IMR-90 (cell line): ENCODE results near the gene FBXW8. TPM values are rescaled to one million over a fixed set of nuclear protein-coding genes. Genes with fewer than 3 reads are reported as not detected.
A peak's percentile ranks its signal among the peaks of the same experiment; 100 is the strongest.

Experiments used
- ATAC-seq: fragments of 200-7000 bp; cut with Tn5 transposase; 2 replicates; pipeline ENCODE4 v1.9.1; 2020; ENCODE audit warnings: low read depth, mild to moderate bottlenecking, moderate library complexity
- BruUV-seq: library from RNA; stranded (reverse); fragments of 400-500 nt; replicated peaks from 2 replicates; lab custom pipeline; 2021; lab: Mats Ljungman, UMichigan
- CTCF ChIA-PET: fragments of 300-600 bp; formaldehyde crosslinking; extraction: SDS; loops from one replicate; lab custom pipeline; 2021; ENCODE audit warnings: antibody characterized with exemption; lab: Yijun Ruan, JAX
- POLR2A ChIA-PET: fragments of 300-600 bp; sonication (Branson Sonifier 250); formaldehyde crosslinking; loops from one replicate; lab custom pipeline; 2022; ENCODE audit warnings: antibody characterized with exemption; ENCODE audit not compliant: unreplicated experiment; lab: Charles Lee
- DNase-seq: peaks from one replicate; pipeline ENCODE4 v3.0.0; 2013
- H2AFZ ChIP-seq: replicated peaks from 2 replicates; pipeline ENCODE3; 2013; ENCODE audit warnings: low read length, mild to moderate bottlenecking; ENCODE audit not compliant: poor library complexity
- H2AK5ac ChIP-seq: 2 replicates; pipeline ENCODE4 v1.6.1; 2013; ENCODE audit warnings: low read depth, low read length, inconsistent platforms
- H2AK9ac ChIP-seq: replicated peaks from 2 replicates; pipeline ENCODE3; 2013; ENCODE audit warnings: mild to moderate bottlenecking, low read depth, low read length, moderate library complexity; ENCODE audit not compliant: poor library complexity
- H2BK120ac ChIP-seq: 2 replicates; pipeline ENCODE4 v1.6.1; 2013; ENCODE audit warnings: low read depth, low read length, inconsistent platforms
- H2BK15ac ChIP-seq: 3 replicates; pipeline ENCODE4 v1.6.1; 2013; ENCODE audit warnings: low read depth, low read length, inconsistent platforms
- H2BK20ac ChIP-seq: 2 replicates; pipeline ENCODE4 v1.6.1; 2013; ENCODE audit warnings: low read depth, mild to moderate bottlenecking, inconsistent platforms, low read length, moderate library complexity
- H2BK5ac ChIP-seq: 2 replicates; pipeline ENCODE4 v1.6.1; 2013; ENCODE audit warnings: mild to moderate bottlenecking, low read depth, low read length, inconsistent platforms; ENCODE audit not compliant: poor library complexity, severe bottlenecking
- H3K14ac ChIP-seq: replicated peaks from 2 replicates; pipeline ENCODE4 v1.6.1; 2013; ENCODE audit warnings: low read depth, low read length, inconsistent platforms
- H3K18ac ChIP-seq: 2 replicates; pipeline ENCODE4 v1.6.1; 2013; ENCODE audit warnings: low read depth, low read length, control low read depth
- H3K23ac ChIP-seq: 2 replicates; pipeline ENCODE4 v1.6.1; 2013; ENCODE audit warnings: low read depth, low read length, inconsistent platforms
- H3K27ac ChIP-seq: 2 replicates; pipeline ENCODE4 v1.5.1; 2013; ENCODE audit warnings: mild to moderate bottlenecking, control low read depth, low read length; ENCODE audit not compliant: insufficient read depth
- H3K27me3 ChIP-seq: 2 replicates; pipeline ENCODE4 v1.6.1; 2013; ENCODE audit warnings: low read length; ENCODE audit not compliant: control insufficient read depth, insufficient read depth
- H3K36me3 ChIP-seq: 2 replicates; pipeline ENCODE4 v1.6.1; 2013; ENCODE audit warnings: low read length, mixed read lengths; ENCODE audit not compliant: control insufficient read depth, insufficient read depth
- H3K4ac ChIP-seq: 2 replicates; pipeline ENCODE4 v1.6.1; 2013; ENCODE audit warnings: low read depth, low read length, inconsistent platforms
- H3K4me1 ChIP-seq: 2 replicates; pipeline ENCODE4 v1.6.1; 2013; ENCODE audit warnings: low read length, mixed read lengths; ENCODE audit not compliant: control insufficient read depth, insufficient read depth
- H3K4me2 ChIP-seq: 2 replicates; pipeline ENCODE4 v1.6.1; 2013; ENCODE audit warnings: low read depth, mild to moderate bottlenecking, control low read depth, low read length, moderate library complexity
- H3K4me3 ChIP-seq: 2 replicates; pipeline ENCODE4 v1.5.1; 2013; ENCODE audit warnings: low read depth, mild to moderate bottlenecking, control low read depth, low read length, moderate library complexity; ENCODE audit not compliant: insufficient read depth
- H3K56ac ChIP-seq: 2 replicates; pipeline ENCODE4 v1.6.1; 2013; ENCODE audit warnings: low read length, inconsistent platforms; ENCODE audit not compliant: insufficient read depth; ENCODE audit errors: extremely low read depth
- H3K79me1 ChIP-seq, 2 experiments: 2 replicates each; pipeline ENCODE4 v1.6.1; 2013; ENCODE audit warnings: low read length in 2 of 2, inconsistent platforms in 1 of 2, low read depth in 1 of 2
- H3K9ac ChIP-seq: 2 replicates; pipeline ENCODE4 v1.6.1; 2013; ENCODE audit warnings: low read depth, low read length, control low read depth
- H3K9me1 ChIP-seq: 2 replicates; pipeline ENCODE4 v1.6.1; 2013; ENCODE audit warnings: low read length, inconsistent platforms; ENCODE audit not compliant: insufficient read depth
- H3K9me3 ChIP-seq: 2 replicates; pipeline ENCODE4 v1.6.1; 2013; ENCODE audit warnings: low read length; ENCODE audit not compliant: control insufficient read depth, insufficient read depth
- H4K20me1 ChIP-seq: 2 replicates; pipeline ENCODE4 v1.6.1; 2013; ENCODE audit warnings: low read length, inconsistent platforms; ENCODE audit not compliant: insufficient read depth
- H4K5ac ChIP-seq: 2 replicates; pipeline ENCODE4 v1.6.1; 2013; ENCODE audit warnings: mild to moderate bottlenecking, low read depth, low read length, control low read depth
- H4K8ac ChIP-seq, 2 experiments: 2 replicates each; pipeline ENCODE4 v1.6.1; 2013; ENCODE audit warnings: low read depth in 2 of 2, low read length in 2 of 2, control low read depth in 1 of 2, inconsistent platforms in 1 of 2
- H4K91ac ChIP-seq: 2 replicates; pipeline ENCODE4 v1.6.1; 2013; ENCODE audit warnings: low read depth, low read length, inconsistent platforms; ENCODE audit not compliant: insufficient read depth
- BHLHE40 ChIP-seq: fragments of 150-350 bp; IDR thresholded peaks from 2 replicates; pipeline ENCODE4 v1.6.1; 2016; ENCODE audit warnings: mild to moderate bottlenecking, low read depth, low read length
- CHD1 ChIP-seq: IDR thresholded peaks from 2 replicates; pipeline ENCODE4 v1.6.1; 2012; ENCODE audit warnings: low read depth, low read length, improper control_type of control experiment
- FOS ChIP-seq: fragments of 150-350 bp; IDR thresholded peaks from 2 replicates; pipeline ENCODE4 v1.6.1; 2016; ENCODE audit warnings: low read depth, low read length
- MAFK ChIP-seq: IDR thresholded peaks from 2 replicates; pipeline ENCODE4 v1.6.1; 2012; ENCODE audit warnings: low read depth, low read length, improper control_type of control experiment
- MAZ ChIP-seq: IDR thresholded peaks from 2 replicates; pipeline ENCODE4 v1.6.1; 2012; ENCODE audit warnings: low read depth, mild to moderate bottlenecking, low read length, improper control_type of control experiment, moderate library complexity, borderline replicate concordance
- MXI1 ChIP-seq: IDR thresholded peaks from 2 replicates; pipeline ENCODE4 v1.6.1; 2012; ENCODE audit warnings: low read depth, mild to moderate bottlenecking, low read length, moderate library complexity, borderline replicate concordance
- NFE2L2 ChIP-seq: fragments of 150-350 bp; IDR thresholded peaks from 2 replicates; pipeline ENCODE4 v1.6.1; 2016; ENCODE audit warnings: low read depth, mild to moderate bottlenecking, low read length
- POLR2A ChIP-seq: IDR thresholded peaks from 2 replicates; pipeline ENCODE4 v1.6.1; 2012; ENCODE audit warnings: mild to moderate bottlenecking, low read depth, low read length
- RAD21 ChIP-seq: IDR thresholded peaks from 2 replicates; pipeline ENCODE4 v1.6.1; 2012; ENCODE audit warnings: low read length, improper control_type of control experiment
- RCOR1 ChIP-seq: IDR thresholded peaks from 2 replicates; pipeline ENCODE4 v1.6.1; 2012; ENCODE audit warnings: mild to moderate bottlenecking, low read length, improper control_type of control experiment; ENCODE audit not compliant: insufficient replicate concordance
- SMC3 ChIP-seq: fragments of 150-350 bp; IDR thresholded peaks from 2 replicates; pipeline ENCODE4 v1.6.1; 2016; ENCODE audit warnings: low read depth, mild to moderate bottlenecking, antibody characterized with exemption, low read length, moderate library complexity
- WGBS, 2 experiments: methylation state at CpG; one replicate each; pipeline versions ENCODE4 v1.1.5 to v1.1.7; 2013; ENCODE audit warnings: missing lambda C conversion rate in 2 of 2; ENCODE audit not compliant: insufficient read length in 1 of 2; ENCODE audit errors: extremely low coverage in 2 of 2; 5-methylcytosine and 5-hydroxymethylcytosine counted together
- dilution Hi-C: fragments of 300-500 bp; cut with HindIII; formaldehyde crosslinking; loops from one replicate; pipeline ENCODE4 v1.14.3; 2018; ENCODE audit warnings: low sequenced_read_pairs; ENCODE audit not compliant: unreplicated experiment
- in situ Hi-C: fragments of 300-500 bp; cut with MboI; formaldehyde crosslinking; loops from 3 replicates; pipeline ENCODE4 v1.14.3; 2019; ENCODE audit warnings: low sequenced_read_pairs, inconsistent platforms, mixed read lengths
- intact Hi-C: fragments of 100-400 bp; cut with micrococcal nuclease; formaldehyde crosslinking; loops from 2 replicates; pipeline ENCODE4 v1.10.0; 2022
- polyA plus RNA-seq, 3 experiments: library from polyadenylated mRNA; depleted of rRNA; stranded (reverse); fragments of >200 nt; gene quantifications; 2 replicates each; pipeline ENCODE4 v1.2.3, GENCODE V29; 2012; ENCODE audit warnings: low replicate concordance in 1 of 3
- total RNA-seq: library from RNA; depleted of rRNA; stranded (reverse); fragments of >200 nt; gene quantifications from 2 replicates; pipeline ENCODE4 v1.2.3, GENCODE V29; 2012
- TF ChIP-seq, protein P1 (sequence below): fragments of 150-350 bp; IDR thresholded peaks from 2 replicates; pipeline ENCODE4 v1.6.1; 2016; ENCODE audit warnings: low read depth, mild to moderate bottlenecking, low read length, moderate library complexity, borderline replicate concordance
- TF ChIP-seq, protein P2 (sequence below): fragments of 150-350 bp; IDR thresholded peaks from 2 replicates; pipeline ENCODE4 v1.6.1; 2017; ENCODE audit warnings: mild to moderate bottlenecking, antibody characterized with exemption, low read length, low read depth
- TF ChIP-seq, protein P3 (sequence below): conservative IDR thresholded peaks from 2 replicates; pipeline ENCODE4 v1.5.1; 2012; ENCODE audit warnings: mild to moderate bottlenecking, low read depth, low read length, improper control_type of control experiment

The FBXW8 gene
- total and polyA plus RNA-seq, 2 of the 4 experiments (the other 2 are of a cell fraction) = 20.3 to 25.8 TPM

DNA sequence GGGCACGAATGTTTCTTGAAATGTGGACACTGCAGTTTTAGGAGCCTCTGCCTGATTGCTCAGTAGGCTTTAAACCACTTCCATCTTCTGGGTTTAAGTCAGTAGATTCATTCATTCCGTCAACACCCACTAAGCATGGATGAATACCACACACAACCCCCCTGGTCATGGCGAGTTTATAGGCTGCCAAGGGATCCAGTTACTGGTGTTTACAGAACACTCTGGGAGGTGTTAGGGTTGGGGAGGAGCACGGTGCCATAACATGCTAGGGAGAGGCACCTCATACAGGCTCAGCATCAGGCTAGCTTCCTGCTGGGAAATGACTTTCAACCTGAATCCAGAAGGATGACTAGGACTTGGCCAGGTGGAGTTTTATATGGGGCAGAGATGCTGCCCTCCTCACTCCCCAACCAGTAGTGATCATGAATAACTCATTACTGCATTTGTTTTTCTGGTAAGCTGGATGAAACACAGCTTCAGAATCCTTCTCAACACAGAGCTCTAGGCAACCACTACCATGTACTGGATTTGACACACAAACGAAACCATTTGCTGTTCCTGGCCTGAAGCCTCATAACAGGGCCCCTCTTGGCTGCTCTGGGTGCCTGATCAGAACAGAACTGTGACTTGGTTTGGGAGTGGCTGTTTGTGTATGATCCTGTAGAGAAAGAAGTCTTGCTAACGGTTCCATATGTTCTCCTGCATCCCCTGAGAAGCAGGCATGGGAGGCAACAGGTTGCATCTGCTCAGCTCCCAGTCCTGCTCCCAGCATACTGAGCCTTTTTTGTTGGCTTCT lies 47.9 kb downstream of the FBXW8 start:
- Histone ChIP-seq H3K79me1 (peaks cover 7 to 74% of the 10 kb centered on the region in 2 experiments), H3K56ac (no peak overlapping the region), H2AK5ac (no peak overlapping the region), H2BK20ac (no peak overlapping the region), H4K5ac (no peak overlapping the region), H3K4me3 (no peak overlapping the region), H2BK5ac (no peak overlapping the region), H3K9me1 (peaks cover 24% of the 10 kb centered on the region), H3K27ac (no peak overlapping the region), H4K8ac (no peak overlapping the region), H3K14ac (no peak overlapping the region), H3K18ac (no peak overlapping the region), H2BK120ac (no peak overlapping the region), H3K36me3 (peaks cover 5% of the 10 kb centered on the region; the same call in 1 of the 2 replicates), H2AFZ (peak overlapping the region; percentile 53), H4K20me1 (peaks cover 41% of the 10 kb centered on the region; the same call in 1 of the 2 replicates), H3K23ac (no peak overlapping the region), H3K27me3 (no peaks in the 10 kb centered on the region), H2AK9ac (no peak overlapping the region), H2BK15ac (no peak overlapping the region), H3K9me3 (no peaks in the 10 kb centered on the region), H4K91ac (no peak overlapping the region), H3K4ac (no peak overlapping the region), H3K4me2 (no peak overlapping the region), H3K9ac (no peak overlapping the region), H3K4me1 (peaks cover 8% of the 10 kb centered on the region; the same call in 1 of the 2 replicates)
- dilution Hi-C loops = no loop called here
- whole genome bisulfite sequencing, 2 experiments = no CpG with 5 or more reads among the region's 6 CpGs
- CTCF ChIA-PET = no interaction called here
- ATAC-seq (peak; percentile 79), DNase-seq (peak; percentile 46)
- POLR2A ChIA-PET = interaction anchor here (0.6 kb wide), 1 partner anchor 879 kb away, joined by 5 read pairs; no protein-coding TSS in a partner anchor
- no TSS peak for BruUV-seq
- intact Hi-C loops = no loop called here
- in situ Hi-C loops = no loop called here
- TF ChIP-seq, protein P1, sequence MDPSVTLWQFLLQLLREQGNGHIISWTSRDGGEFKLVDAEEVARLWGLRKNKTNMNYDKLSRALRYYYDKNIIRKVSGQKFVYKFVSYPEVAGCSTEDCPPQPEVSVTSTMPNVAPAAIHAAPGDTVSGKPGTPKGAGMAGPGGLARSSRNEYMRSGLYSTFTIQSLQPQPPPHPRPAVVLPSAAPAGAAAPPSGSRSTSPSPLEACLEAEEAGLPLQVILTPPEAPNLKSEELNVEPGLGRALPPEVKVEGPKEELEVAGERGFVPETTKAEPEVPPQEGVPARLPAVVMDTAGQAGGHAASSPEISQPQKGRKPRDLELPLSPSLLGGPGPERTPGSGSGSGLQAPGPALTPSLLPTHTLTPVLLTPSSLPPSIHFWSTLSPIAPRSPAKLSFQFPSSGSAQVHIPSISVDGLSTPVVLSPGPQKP = no peak
- TF ChIP-seq FOS (no peak), POLR2A (no peak), MXI1 (no peak), SMC3 (no peak), BHLHE40 (no peak), NFE2L2 (no peak), MAZ (no peak), MAFK (no peak), RAD21 (no peak), CHD1 (no peak), RCOR1 (no peak)
- TF ChIP-seq, protein P2, sequence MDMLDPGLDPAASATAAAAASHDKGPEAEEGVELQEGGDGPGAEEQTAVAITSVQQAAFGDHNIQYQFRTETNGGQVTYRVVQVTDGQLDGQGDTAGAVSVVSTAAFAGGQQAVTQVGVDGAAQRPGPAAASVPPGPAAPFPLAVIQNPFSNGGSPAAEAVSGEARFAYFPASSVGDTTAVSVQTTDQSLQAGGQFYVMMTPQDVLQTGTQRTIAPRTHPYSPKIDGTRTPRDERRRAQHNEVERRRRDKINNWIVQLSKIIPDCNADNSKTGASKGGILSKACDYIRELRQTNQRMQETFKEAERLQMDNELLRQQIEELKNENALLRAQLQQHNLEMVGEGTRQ = no peak
- TF ChIP-seq, protein P3, sequence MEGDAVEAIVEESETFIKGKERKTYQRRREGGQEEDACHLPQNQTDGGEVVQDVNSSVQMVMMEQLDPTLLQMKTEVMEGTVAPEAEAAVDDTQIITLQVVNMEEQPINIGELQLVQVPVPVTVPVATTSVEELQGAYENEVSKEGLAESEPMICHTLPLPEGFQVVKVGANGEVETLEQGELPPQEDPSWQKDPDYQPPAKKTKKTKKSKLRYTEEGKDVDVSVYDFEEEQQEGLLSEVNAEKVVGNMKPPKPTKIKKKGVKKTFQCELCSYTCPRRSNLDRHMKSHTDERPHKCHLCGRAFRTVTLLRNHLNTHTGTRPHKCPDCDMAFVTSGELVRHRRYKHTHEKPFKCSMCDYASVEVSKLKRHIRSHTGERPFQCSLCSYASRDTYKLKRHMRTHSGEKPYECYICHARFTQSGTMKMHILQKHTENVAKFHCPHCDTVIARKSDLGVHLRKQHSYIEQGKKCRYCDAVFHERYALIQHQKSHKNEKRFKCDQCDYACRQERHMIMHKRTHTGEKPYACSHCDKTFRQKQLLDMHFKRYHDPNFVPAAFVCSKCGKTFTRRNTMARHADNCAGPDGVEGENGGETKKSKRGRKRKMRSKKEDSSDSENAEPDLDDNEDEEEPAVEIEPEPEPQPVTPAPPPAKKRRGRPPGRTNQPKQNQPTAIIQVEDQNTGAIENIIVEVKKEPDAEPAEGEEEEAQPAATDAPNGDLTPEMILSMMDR = no peak
